Measurements from ENCODE around the gene PEF1.

The PEF1 gene

GRCh38 chr1:31688233-31688918 is 43.7 kb upstream of the PEF1 start:
- no peak for TF ChIP-seq CTCF (IDR thresholded peaks at IDR 0.05; ENCODE audit: low read depth, low read length)
- DNase-seq (ENCODE audit: extremely low read depth, low read depth): no peak

GRCh38 chr1:31687601-31688000 is 42.9 kb upstream of the PEF1 start:
- TF ChIP-seq CTCF (IDR thresholded peaks at IDR 0.05; ENCODE audit: low read depth, low read length): no peak
- DNase-seq (ENCODE audit: extremely low read depth, low read depth): no peak

- TF ChIP-seq CTCF (IDR thresholded peaks at IDR 0.05; ENCODE audit: low read depth, low read length): no peak
- DNase-seq (ENCODE audit: extremely low read depth, low read depth): no peak
Observed at GRCh38 chr1:31685795-31686194, 41.1 kb upstream of the PEF1 start.

GRCh38 chr1:31683997-31684396 is 39.3 kb upstream of the PEF1 start:
- no peak for TF ChIP-seq CTCF (IDR thresholded peaks at IDR 0.05; ENCODE audit: low read depth, low read length)
- DNase-seq (ENCODE audit: extremely low read depth, low read depth): no peak

- DNase-seq (ENCODE audit: extremely low read depth, low read depth): no peak
- no peak for TF ChIP-seq CTCF (IDR thresholded peaks at IDR 0.05; ENCODE audit: low read depth, low read length)
Observed at GRCh38 chr1:31681415-31681814, 36.7 kb upstream of the PEF1 start.

GRCh38 chr1:31679676-31680230 is 35.1 kb upstream of the PEF1 start:
- no peak for TF ChIP-seq CTCF (IDR thresholded peaks at IDR 0.05; ENCODE audit: low read depth, low read length)
- DNase-seq (ENCODE audit: extremely low read depth, low read depth): no peak

GRCh38 chr1:31679091-31679490 is 34.4 kb upstream of the PEF1 start:
- TF ChIP-seq CTCF (IDR thresholded peaks at IDR 0.05; ENCODE audit: low read depth, low read length): no peak
- DNase-seq (ENCODE audit: extremely low read depth, low read depth): no peak
